Measurements from ENCODE around the gene NCAM1.

NCAM1 gene

GRCh38 chr11:112968941-112969713, 7.9 kb downstream of the NCAM1 start:
- no peak for DNase-seq

GRCh38 chr11:112971195-112971594, 10.0 kb downstream of the NCAM1 start:
- DNase-seq: no peak

- no peak for DNase-seq
These were observed 10.6 kb downstream of the NCAM1 start for GRCh38 chr11:112971827-112972226.

- no peak for DNase-seq
These were observed 11.4 kb downstream of the NCAM1 start for GRCh38 chr11:112972399-112973145.

- DNase-seq: no peak
These were observed 13.8 kb downstream of the NCAM1 start for GRCh38 chr11:112975051-112975450.

GRCh38 chr11:112975493-112975892, 14.3 kb downstream of the NCAM1 start:
- no peak for DNase-seq

- DNase-seq: no peak
These were observed 16.5 kb downstream of the NCAM1 start for GRCh38 chr11:112977755-112978154.

- DNase-seq: no peak
These were observed 22.7 kb downstream of the NCAM1 start for GRCh38 chr11:112983887-112984286.

- DNase-seq: no peak
These were observed 28.0 kb downstream of the NCAM1 start for GRCh38 chr11:112989198-112989597.

- no peak for DNase-seq
These were observed 32.6 kb downstream of the NCAM1 start for GRCh38 chr11:112993808-112994207.

GRCh38 chr11:112995423-112996090, 34.3 kb downstream of the NCAM1 start:
- no peak for DNase-seq

- no peak for DNase-seq
These were observed 35.8 kb downstream of the NCAM1 start for GRCh38 chr11:112996994-112997393.

- no peak for DNase-seq
These were observed 36.7 kb downstream of the NCAM1 start for GRCh38 chr11:112997857-112998466.

GRCh38 chr11:112999520-112999919, 38.3 kb downstream of the NCAM1 start:
- DNase-seq: no peak

GRCh38 chr11:113001709-113002108, 40.5 kb downstream of the NCAM1 start:
- DNase-seq: no peak

GRCh38 chr11:113006896-113007445, 45.8 kb downstream of the NCAM1 start:
- no peak for DNase-seq

- no peak for DNase-seq
These were observed 53.3 kb downstream of the NCAM1 start for GRCh38 chr11:113014262-113015097.

- DNase-seq: no peak
These were observed 53.9 kb downstream of the NCAM1 start for GRCh38 chr11:113015098-113015455.

- DNase-seq: no peak
These were observed 55.7 kb downstream of the NCAM1 start for GRCh38 chr11:113016905-113017304.

GRCh38 chr11:113018913-113019312, 57.7 kb downstream of the NCAM1 start:
- DNase-seq: no peak

- no peak for DNase-seq
These were observed 58.5 kb downstream of the NCAM1 start for GRCh38 chr11:113019711-113020110.

- no peak for DNase-seq
These were observed 59.9 kb downstream of the NCAM1 start for GRCh38 chr11:113021111-113021510.

All from stimulated activated CD4-positive, alpha-beta T cell treated with anti-CD3 and anti-CD28 coated beads, Interleukin-4, amount 100 ng/mL, for 4 hours (primary cell).